Keratinocyte (primary cell): ENCODE results near the gene CACNA1B. TPM values are rescaled to one million over a fixed set of nuclear protein-coding genes. Genes with fewer than 3 reads are reported as not detected.

Experiments
- DNase-seq: peaks from one replicate; pipeline ENCODE4 v3.0.0-alpha.2; 2011; ENCODE audit warnings: low read depth, missing footprints, low spot score
- FAIRE-seq: peaks from 2 replicates; lab custom pipeline; 2011; peaks lifted over from hg19 to GRCh38; lab: Jason Lieb, UNC
- H2AFZ ChIP-seq: 2 replicates; pipeline ENCODE4 v1.6.0; 2012; ENCODE audit warnings: low read length, control low read depth, inconsistent platforms; ENCODE audit not compliant: control insufficient read depth
- H3K27ac ChIP-seq: 2 replicates; pipeline ENCODE4 v1.5.1; 2011; ENCODE audit warnings: low read length; ENCODE audit not compliant: control insufficient read depth, insufficient read depth
- H3K27me3 ChIP-seq: 3 replicates; pipeline ENCODE4 v1.6.0; 2011; ENCODE audit warnings: low read length; ENCODE audit not compliant: control insufficient read depth, insufficient read depth; ENCODE audit errors: extremely low read depth
- H3K36me3 ChIP-seq, 2 experiments: 2 replicates in 1 of 2; 3 replicates in 1 of 2; pipeline ENCODE4 v1.5.1; 2011; ENCODE audit warnings: low read length in 2 of 2, mild to moderate bottlenecking in 1 of 2; ENCODE audit not compliant: control insufficient read depth in 2 of 2, insufficient read depth in 2 of 2; ENCODE audit errors: extremely low read depth in 1 of 2
- H3K4me1 ChIP-seq: 3 replicates; pipeline ENCODE4 v1.5.1; 2011; ENCODE audit warnings: low read length; ENCODE audit not compliant: control insufficient read depth, insufficient read depth; ENCODE audit errors: extremely low read depth
- H3K4me2 ChIP-seq: 3 replicates; pipeline ENCODE4 v1.6.0; 2011; ENCODE audit warnings: low read depth, low read length; ENCODE audit not compliant: control insufficient read depth, insufficient read depth; ENCODE audit errors: extremely low read depth
- H3K4me3 ChIP-seq, 3 experiments: fragments of 200-600 bp in 1 of 3; sonication (generic) in 1 of 3; 2 replicates in 2 of 3; 3 replicates in 1 of 3; pipeline ENCODE4 v1.5.1; 2011 to 2016; ENCODE audit warnings: low read length in 3 of 3, mild to moderate bottlenecking in 3 of 3, control low read depth in 2 of 3, inconsistent platforms in 1 of 3, low read depth in 1 of 3, mixed read lengths in 1 of 3, mixed run types in 1 of 3, moderate library complexity in 1 of 3; ENCODE audit not compliant: control insufficient read depth in 2 of 3, insufficient read depth in 2 of 3; ENCODE audit errors: extremely low read depth in 1 of 3
- H3K79me2 ChIP-seq: 2 replicates; pipeline ENCODE4 v1.6.0; 2012; ENCODE audit warnings: low read length; ENCODE audit not compliant: control insufficient read depth, insufficient read depth
- H3K9ac ChIP-seq: 3 replicates; pipeline ENCODE4 v1.6.0; 2011; ENCODE audit warnings: low read length; ENCODE audit not compliant: control insufficient read depth, insufficient read depth; ENCODE audit errors: extremely low read depth
- H3K9me1 ChIP-seq: 3 replicates; pipeline ENCODE4 v1.6.0; 2011; ENCODE audit warnings: low read length; ENCODE audit not compliant: control insufficient read depth, insufficient read depth; ENCODE audit errors: extremely low read depth
- H3K9me3 ChIP-seq: 2 replicates; pipeline ENCODE4 v1.5.1; 2012; ENCODE audit warnings: low read depth, low read length; ENCODE audit not compliant: control insufficient read depth
- H4K20me1 ChIP-seq: 3 replicates; pipeline ENCODE4 v1.6.0; 2011; ENCODE audit warnings: low read length; ENCODE audit not compliant: control insufficient read depth, insufficient read depth; ENCODE audit errors: extremely low read depth
- CTCF ChIP-seq, 3 experiments: IDR thresholded peaks in 1 of 3; conservative IDR thresholded peaks in 1 of 3; optimal IDR thresholded peaks in 1 of 3; 2 replicates in 2 of 3; 3 replicates in 1 of 3; pipeline versions ENCODE3 to v1.5.1; 2011; ENCODE audit warnings: low read length in 3 of 3, mild to moderate bottlenecking in 3 of 3, moderate library complexity in 2 of 3, control low read depth in 1 of 3, inconsistent platforms in 1 of 3; ENCODE audit not compliant: insufficient read depth in 2 of 3; ENCODE audit errors: extremely low read depth in 1 of 3
- EZH2 ChIP-seq: IDR thresholded peaks from one replicate; pipeline ENCODE4 v1.6.1; 2012; ENCODE audit warnings: inconsistent platforms, mild to moderate bottlenecking, low read length, moderate library complexity
- dilution Hi-C: fragments of 300-500 bp; cut with MboI; formaldehyde crosslinking; loops from one replicate; pipeline ENCODE4 v1.7.0; 2020; ENCODE audit warnings: low sequenced_read_pairs; ENCODE audit not compliant: extremely low pct_ligation_motif_present
- polyA plus RNA-seq, 5 experiments: library from polyadenylated mRNA; depleted of rRNA in 3 of 5; stranded (reverse) in 3 of 5; stranded (forward) in 1 of 5; unstranded in 1 of 5; fragments of >200 nt; gene quantifications; 1 replicate in 1 of 5; 2 replicates in 3 of 5; 3 replicates in 1 of 5; pipeline versions ENCODE4 v1.2.1 to v1.2.3, GENCODE V29; 2011 to 2012; ENCODE audit warnings: missing spikeins in 2 of 5, low read depth in 1 of 5, low replicate concordance in 1 of 5

Gene CACNA1B
- polyA plus RNA-seq, 1 donor (not counting 4 experiments of a cell fraction or from before 2014, with no cell fraction given), result 0.01 TPM

- dilution Hi-C loops, result no loop called here
- H3K79me2 ChIP-seq, result no peaks in the 10 kb centered on the region
- H2AFZ ChIP-seq, result no peak overlapping the region
- no peak overlapping the region for H3K27ac ChIP-seq
- no peak for TF ChIP-seq EZH2
- no peak for TF ChIP-seq CTCF (optimal IDR thresholded peaks at IDR 0.05 in 1 of 3, IDR thresholded peaks at IDR 0.05 in 1 of 3, conservative IDR thresholded peaks at IDR 0.05 in 1 of 3; ENCODE audit: extremely low read depth in 1 of 3, insufficient read depth in 2 of 3, low read length in 3 of 3)
- no peaks in the 10 kb centered on the region for H3K4me1 ChIP-seq
- DNase-seq (no peak), FAIRE-seq (no peak)
- no peaks in the 10 kb centered on the region for H3K27me3 ChIP-seq
- H3K9me3 ChIP-seq, result no peaks in the 10 kb centered on the region
- H3K4me2 ChIP-seq, result no peak overlapping the region
- no peaks in the 10 kb centered on the region for H3K9me1 ChIP-seq
- no peaks in the 10 kb centered on the region for H3K36me3 ChIP-seq
- no peaks in the 10 kb centered on the region for H4K20me1 ChIP-seq
- no peak overlapping the region for H3K4me3 ChIP-seq
- no peak overlapping the region for H3K9ac ChIP-seq
Observed at GRCh38 chr9:138038244-138038671, 160.7 kb downstream of the CACNA1B start.

- no peak overlapping the region for H2AFZ ChIP-seq
- H3K4me1 ChIP-seq, result no peaks in the 10 kb centered on the region
- FAIRE-seq (no peak), DNase-seq (no peak)
- H3K4me3 ChIP-seq, result no peak overlapping the region
- no peaks in the 10 kb centered on the region for H3K9me3 ChIP-seq
- no peaks in the 10 kb centered on the region for H4K20me1 ChIP-seq
- H3K4me2 ChIP-seq, result no peak overlapping the region
- dilution Hi-C loops, result no loop called here
- no peaks in the 10 kb centered on the region for H3K36me3 ChIP-seq
- no peaks in the 10 kb centered on the region for H3K79me2 ChIP-seq
- no peak overlapping the region for H3K27ac ChIP-seq
- no peak for TF ChIP-seq CTCF (optimal IDR thresholded peaks at IDR 0.05 in 1 of 3, IDR thresholded peaks at IDR 0.05 in 1 of 3, conservative IDR thresholded peaks at IDR 0.05 in 1 of 3; ENCODE audit: extremely low read depth in 1 of 3, insufficient read depth in 2 of 3, low read length in 3 of 3)
- TF ChIP-seq EZH2, result no peak
- H3K9ac ChIP-seq, result no peak overlapping the region
- H3K9me1 ChIP-seq, result no peaks in the 10 kb centered on the region
- no peaks in the 10 kb centered on the region for H3K27me3 ChIP-seq
Observed at GRCh38 chr9:138040446-138041430, 163.2 kb downstream of the CACNA1B start.
